SW 1271 (cell line): ENCODE measurements around the gene STK24.
A peak's percentile ranks its signal among the peaks of the same experiment; 100 is the strongest.

Experiments
- DNase-seq, 2 experiments: peaks; one replicate each; lab custom pipeline; 2025; lab: John Stamatoyannopoulos, UW

STK24 gene

DNA sequence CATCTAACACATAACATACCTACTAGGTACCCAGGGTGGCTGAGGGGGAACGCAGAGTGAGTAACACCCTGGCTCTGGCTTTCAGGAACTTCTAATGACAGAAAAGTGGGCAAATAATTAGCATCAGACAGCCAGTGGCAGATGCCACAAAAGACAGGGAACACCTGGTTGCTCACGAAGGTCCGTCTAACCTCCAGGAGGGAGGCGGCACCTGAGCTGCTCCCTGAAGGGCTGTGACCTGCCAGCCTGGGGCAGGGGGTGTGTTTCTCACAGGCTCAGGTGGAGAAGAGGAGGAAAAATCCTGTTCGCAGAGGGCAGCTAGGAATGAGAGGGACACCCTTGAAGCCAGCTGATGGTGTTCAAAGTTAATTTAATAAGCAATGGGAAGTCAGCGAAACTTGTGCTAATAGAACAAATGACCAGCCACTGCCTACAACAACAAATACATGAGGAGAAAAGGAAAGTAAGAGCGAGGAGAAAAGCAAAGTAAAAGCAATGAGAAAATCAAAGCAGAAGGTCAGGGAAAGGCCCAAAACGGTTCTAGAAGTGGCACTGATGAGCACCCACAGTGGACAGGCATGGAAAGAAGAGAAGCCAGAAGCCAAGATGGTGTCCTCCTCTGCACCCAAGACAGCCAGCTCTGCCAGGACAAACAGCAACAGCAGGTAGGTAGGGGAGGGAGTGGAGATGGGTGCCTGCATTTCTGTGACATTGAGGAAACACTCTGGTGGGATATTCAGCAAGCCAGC lies 87.3 kb downstream of the STK24 start:
- no peak for DNase-seq

DNA sequence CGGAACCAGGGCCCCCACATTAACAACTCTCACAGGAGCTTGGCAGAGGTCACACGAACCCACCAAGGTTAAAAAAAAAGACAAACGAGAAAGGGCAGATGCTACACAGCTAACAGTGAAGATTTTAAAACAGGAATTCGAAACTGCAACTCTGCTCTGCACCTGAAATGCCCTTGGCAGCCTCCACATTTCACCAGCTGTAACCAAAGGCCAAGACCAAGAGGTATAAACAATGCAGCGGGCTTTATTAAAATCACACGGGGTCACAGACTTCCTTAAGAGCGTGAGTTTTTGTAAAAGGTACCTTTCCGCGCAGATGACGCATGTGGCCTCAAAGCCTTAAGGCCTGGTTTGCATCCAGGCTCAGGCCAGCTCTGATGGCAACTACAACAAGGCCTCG lies 88.2 kb downstream of the STK24 start:
- no peak for DNase-seq

DNA sequence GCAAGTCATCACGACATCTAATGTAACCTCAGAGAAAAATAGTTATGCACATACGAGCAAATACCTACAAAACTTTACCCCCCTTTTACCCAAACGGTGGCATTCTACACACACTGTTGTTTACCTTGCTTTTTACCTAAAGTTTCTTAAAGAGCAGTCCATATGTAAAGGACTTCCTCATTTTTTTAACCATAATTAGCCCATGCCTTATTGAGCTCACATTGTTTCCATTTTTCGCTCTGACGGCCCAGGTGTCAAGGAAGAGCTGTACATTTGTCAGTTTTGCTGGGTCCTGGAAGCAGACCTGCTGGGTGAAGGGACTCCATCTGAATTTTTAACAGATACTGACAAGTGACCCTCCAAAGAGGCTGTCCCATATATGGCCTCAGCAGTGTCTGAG lies 89.4 kb downstream of the STK24 start:
- DNase-seq: no peak

DNA sequence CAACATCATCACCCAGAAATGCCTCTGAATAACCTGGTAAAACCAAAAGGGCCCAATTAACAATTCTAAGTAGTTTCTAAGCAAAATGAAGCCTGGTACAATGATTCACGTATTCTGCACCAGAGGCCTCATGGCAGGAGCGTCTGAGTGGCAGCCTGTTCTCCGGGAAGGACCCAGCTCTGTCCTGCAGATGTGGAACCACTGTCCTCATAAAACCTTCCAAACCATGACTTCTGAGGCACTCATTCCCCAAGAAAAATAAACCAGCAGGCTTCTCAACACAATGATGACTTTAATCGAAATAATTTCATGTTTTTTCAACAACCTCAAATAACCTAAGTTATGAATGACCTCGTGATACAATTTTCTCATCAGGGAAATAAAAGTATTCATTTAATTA lies 89.9 kb downstream of the STK24 start:
- DNase-seq: no peak

DNA sequence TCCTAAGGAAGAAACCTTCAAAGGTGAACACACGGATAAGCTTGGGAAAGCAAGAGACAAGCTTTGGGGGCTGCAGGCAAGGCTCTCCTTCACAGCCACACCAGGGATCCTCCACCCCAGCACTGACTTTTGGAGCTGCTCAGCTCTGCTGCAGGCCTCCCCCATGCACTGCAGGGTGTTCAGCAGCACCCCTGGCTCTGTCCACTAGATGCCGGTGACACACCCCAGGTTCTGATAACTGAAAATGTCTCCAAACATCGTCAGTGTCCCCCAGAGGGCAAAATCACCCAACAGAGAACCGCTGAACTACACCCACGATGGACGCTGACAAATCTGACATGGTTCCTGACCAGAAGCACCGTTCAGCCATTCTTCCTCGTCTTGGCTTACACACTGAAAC lies 90.5 kb downstream of the STK24 start:
- no peak for DNase-seq

DNA sequence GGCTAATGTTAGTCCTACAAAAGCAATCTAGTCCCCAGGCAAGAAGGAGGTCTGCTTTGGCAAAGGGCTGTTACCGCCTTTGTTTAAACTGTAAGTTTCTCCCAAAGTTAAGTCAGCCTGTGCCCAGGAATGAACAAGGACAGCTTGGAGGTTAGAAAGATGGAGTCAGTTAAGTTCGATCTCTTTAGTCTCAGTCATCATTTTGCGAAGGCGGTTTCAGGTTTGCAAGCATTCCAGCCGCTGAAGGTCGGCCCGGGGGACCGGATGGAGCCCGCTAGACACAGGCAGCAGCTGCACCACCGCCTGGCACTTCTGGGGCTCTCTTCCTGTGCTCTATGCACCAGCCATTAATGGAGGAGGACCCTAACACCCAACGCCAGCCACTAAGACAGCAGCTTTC lies 91.3 kb downstream of the STK24 start:
- DNase-seq: no peak

DNA sequence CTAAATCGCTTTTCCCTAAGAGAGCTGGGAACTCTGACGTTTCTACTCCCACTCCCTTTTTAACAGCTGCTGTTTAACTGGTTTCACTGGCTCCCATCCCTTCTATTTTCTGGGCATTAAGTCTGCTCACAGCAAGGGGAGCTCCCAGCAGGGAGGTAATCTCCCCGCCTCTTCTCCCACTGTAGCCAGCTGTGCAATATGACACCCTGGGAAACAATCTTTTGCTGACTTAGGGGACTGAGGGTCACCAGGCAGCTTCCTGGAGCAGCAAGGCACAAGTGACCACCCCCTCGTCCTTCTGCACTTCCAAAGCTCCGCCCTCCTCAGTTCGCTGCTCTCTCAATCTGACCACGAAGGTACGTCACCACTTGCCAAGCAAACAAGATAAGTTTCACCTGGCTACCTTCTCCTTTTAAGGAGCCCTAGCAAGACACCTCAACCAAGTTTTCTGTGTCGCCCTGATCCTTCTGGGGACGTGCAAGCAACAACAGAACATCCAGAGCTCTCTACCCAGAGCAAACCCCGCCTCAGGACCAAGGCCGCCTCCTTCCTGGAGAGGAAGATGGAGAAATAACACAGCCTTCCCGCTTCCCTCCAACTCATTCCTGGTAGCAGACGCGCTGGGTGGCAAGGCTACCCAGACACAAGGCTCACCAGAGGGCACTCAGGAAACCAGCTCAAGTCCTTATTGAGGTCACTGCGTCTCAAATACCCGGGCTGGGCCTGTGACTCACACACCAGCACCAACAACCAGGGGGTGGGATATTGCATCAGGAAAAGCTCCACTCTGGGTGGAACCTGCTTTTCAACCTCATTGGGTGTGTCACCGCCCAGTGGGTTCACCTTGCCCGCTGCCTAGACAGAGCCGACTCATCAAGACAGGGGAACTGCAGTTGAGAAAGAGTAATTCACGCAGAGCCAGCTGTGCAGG lies 92.4 kb downstream of the STK24 start:
- peak; percentile 97 to 99 for DNase-seq

DNA sequence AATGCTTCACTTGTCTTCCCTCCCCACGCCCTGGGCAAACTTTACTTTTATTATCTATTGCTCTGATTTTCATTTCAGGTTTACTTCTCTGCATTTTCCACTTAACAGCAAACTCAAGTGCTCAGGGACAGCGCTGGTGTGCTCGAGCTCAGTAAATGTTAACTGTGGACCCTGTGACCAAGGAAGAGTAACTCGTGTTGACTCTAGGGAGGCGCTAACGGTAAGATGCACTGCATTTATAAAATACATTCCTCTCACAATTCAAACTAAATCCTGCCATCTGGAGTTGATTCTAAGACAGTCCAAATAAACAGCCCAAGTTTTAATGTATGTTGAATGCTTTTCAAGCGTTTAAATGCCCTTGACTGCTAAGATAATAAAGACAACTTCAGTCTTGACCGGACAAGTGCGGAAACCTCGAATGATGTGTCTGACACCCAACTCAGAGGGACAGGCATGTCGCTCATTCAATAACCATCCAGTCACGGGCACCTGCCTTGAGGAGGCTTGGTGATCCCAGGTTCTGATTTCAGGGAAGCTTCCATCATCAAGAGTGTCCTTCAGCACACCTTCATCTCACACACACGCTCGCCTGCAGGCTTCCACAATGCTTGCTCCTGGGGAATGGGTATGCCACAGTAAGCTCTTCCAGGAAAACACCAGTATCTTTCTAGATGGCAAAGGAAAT lies 93.2 kb downstream of the STK24 start:
- DNase-seq: no peak

DNA sequence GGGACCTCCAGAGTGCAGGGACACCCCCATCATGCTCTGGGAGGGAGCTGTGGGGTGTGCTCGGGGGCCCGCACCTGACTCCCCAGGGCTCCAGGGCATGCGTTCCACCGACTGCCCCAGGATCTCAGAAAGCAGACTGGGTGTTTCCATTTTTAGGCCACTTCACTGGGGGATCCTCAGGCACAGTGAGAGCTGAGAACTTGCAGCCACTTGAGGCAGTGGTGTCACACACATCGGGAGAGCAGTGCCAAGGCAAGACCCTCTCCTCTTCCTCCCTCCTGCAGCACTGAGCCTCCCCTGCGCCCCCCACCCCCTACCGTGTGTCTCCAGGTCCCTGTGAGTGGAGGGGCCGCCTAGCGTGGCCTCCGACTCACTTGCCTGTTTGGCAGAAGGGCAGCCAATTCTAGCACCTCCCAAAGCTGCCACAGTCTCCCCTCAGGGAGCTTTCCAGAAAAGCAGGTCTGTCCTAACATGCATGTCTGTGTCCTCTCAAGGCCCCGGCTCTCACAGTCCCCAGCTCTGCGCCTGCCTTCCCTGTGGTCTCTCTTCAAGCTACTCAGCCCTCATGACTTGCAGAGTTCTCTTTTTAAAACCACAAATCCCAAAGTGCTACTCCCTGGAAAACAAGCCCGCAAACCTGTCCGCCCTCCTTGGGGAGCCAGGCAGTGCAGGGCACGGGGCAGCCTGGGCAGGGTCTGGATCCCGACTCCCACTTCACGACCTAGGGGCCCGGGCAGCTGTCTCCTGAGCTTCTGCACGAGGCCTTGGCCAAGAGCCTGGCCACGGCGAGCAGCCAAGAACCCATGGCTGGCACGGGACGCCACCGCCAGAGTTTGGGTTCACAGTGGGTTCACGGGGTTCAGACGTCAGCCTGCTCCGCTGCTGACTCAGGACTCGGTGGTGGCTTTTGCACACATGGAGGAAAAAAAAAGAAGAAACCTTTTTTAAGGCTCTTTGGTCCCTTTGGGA lies 94.1 kb downstream of the STK24 start:
- DNase-seq: no peak

DNA sequence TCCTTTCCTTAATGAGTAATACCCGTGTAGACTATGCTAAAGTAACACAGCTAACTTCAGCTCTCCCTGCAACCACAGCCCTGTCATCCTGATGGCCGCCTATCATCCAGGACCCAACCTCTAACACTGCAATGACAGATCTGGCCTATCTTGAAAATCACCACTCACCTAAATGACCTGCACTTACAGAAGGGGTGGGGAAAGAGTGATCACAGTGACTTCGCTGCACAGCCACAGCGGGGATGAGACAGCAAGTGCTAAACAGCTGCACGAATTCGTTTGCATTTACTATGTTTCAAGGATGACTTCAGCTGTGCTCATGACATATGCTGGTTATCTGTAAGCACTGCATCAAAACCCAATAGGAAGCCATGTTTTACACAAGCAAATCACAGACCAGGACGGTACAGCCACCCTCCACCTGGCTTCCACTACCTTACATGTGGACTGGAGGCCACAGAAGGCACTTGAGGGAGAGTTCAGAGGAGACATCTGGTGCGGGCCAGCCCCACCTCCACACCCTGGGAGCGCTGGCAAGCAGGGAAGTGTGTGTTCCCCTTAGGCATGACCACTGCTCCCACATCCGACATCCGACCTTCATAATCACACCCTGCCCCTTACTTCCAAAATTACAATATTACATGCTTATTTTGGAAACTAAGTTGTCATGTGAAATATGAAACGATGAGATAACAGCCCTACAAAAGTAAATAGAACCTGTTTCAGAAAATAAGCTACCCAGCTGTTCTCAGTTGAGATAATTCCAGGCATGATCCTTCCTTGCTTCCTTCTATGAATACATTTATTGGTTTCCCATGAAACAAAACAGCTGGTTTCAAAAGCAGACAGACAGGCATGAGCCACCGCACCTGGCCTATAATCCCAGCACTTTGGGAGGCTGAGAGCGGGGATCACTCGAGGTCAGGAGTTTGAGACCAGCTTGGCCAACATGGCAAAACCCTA lies 95.7 kb downstream of the STK24 start:
- DNase-seq: no peak

DNA sequence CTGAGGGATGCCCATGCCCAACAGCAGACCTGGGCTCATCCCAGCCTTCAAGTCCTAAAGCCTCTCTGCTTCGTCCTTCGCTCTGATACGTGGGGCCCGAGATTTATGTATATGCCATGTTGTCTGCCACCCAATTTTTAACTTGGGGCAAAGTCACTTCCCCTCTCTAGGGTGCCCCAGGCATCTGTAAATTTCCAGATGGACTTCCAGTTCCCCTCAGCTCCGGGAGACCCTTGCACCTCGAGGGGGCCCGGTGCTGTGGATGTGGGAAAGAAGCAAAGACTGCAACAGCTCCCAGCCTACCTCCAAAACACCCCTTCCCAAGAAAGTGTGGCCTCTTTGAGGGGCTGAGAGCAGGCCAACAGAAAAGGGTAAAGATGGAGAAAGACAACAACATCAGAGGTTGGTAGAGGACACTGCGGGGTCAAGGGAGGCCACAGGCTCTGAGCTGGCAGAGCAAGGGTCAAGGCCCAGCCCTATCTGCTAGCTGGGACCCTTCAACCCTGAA lies 97.4 kb downstream of the STK24 start:
- DNase-seq: no peak

DNA sequence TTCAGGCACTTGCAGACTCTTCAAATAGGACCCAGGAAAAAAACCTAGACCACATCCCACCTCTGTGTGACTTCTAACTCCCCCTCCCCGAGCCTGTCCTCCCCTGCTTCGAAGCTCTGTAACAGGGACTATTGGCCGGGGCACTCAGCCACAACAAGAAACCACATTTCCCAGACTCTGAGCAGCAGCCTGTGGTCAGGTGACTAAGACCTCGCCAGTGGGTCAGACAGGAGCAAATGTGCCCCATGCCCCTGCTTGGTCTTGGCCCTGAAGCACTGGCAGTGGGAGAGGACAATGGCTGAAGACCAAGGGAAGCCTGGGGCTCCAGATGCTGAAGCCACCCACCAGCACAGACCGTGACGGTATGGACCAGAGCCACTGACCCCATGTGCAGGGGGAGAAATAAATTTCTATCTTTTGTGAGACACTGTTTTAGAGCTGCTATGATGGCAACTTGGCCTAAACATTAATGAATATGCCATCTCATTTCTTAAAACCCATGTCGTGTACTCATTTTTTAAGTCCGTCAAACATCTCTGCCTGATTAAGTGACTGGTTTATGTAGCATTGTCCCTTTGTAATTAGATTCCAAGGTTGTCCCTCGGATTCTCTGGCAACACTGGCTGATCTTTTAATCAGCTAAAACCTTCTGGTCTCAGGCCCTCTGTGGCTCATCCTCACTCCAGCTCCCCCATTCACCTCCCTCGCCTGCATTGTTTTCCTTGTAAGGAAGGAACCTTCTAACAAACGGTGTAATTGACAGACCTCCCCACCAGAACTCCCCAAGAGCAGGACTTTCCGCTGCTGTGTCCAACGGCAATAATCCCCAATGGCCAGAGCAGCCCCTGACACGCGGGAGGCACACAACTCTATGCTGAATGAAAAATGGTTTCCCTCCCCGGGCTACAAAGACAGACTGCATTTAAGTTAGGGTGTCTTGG lies 98.4 kb downstream of the STK24 start:
- no peak for DNase-seq

DNA sequence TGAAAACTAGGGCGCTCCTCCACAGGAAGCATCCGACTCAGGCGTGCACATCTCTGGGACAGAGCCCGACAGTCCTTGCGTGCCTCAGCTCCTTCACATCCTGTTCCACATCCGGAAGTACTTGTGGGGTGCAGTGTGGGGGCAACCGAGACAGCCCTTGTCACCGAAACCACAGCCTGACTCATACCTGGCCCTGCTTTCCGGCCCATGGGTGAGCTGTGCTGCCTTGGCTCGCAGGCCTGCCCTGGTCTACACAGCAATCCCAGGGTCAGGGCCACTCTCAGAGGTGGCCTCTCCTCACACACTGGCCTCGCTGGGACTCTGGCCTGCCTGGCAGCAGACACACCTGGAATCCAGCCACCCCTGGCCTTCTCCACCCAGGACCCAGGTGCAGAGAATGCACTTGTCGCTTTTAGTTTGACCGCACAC lies 100.4 kb downstream of the STK24 start:
- peak; percentile 96 to 97 for DNase-seq

DNA sequence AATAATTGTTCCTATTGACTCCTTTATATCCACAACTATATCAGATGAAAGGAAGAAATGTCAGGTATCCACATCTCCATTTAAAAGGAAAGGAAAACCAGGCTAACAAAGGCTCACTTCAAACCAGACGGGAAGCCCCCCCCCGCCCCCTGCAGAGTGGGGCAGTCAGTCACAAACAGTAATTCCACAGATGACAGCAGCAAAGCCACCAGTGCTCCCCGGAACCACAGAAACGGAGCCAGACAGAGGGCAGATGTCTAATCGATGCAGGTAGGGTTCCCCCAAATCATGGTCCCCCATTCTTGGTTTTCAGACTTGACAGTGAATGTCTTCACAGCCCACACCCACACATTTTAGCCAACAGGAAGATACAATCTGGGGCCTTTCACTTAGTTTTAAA lies 100.8 kb downstream of the STK24 start:
- DNase-seq: peak in 1 of 2 experiments; percentile 68

DNA sequence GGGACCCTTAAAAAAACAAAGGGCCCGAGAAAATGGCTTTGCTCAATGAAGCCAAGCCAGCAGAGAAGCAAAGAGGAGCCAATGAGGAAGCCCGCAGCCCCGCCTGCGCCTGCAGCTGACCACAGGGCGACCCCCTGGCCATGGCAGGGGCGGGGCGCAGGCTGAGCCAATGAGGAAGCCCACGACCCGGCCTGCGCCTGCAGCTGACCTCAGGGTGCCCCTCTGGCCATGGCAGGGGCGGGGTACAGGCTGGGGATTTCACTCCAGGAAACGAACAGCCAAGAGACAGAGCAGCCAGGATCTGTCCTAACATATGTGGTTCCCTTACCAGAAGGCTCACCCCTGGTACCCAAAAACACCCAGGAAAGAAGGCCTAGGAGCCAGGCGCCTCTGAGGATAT lies 101.4 kb downstream of the STK24 start:
- peak in 1 of 2 experiments; percentile 38 for DNase-seq

DNA sequence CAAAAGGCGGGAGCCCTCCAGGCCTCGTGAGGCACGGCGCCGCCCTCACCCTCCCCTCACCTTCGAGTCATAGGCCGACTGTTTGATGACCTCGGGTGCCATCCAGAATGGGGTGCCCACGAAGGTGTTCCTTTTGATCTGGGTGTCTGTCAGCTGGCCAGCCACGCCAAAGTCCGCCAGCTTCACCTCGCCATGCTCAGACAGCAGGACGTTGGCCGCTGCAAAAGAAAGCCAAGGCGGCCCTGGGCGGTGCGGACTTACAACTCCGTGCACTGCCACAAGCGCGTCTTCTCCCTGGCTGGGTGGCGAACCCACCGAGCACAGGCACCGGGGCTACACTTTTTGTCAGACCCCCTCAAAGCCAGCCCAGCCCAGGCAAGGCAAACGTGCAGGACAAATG lies 102.1 kb downstream of the STK24 start:
- DNase-seq: no peak

DNA sequence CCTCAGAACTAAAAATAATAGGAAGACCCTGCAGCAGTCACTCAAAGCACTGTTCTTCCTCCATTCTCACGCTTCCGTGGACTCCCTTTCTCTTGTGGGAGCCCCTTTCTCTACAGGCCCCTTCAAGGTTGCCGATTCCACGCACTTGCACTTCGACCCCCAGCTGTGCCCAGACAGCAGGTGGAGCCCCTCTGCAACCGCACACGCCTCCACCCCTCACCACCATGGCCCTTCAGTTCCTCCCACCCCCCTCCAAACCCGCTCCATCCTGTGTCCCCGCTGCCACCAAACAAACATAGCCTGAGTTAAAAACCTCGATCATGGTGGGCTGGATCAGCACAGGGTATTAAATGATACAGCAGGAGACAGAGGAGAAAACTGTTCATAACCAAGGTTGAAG lies 102.6 kb downstream of the STK24 start:
- DNase-seq: no peak

DNA sequence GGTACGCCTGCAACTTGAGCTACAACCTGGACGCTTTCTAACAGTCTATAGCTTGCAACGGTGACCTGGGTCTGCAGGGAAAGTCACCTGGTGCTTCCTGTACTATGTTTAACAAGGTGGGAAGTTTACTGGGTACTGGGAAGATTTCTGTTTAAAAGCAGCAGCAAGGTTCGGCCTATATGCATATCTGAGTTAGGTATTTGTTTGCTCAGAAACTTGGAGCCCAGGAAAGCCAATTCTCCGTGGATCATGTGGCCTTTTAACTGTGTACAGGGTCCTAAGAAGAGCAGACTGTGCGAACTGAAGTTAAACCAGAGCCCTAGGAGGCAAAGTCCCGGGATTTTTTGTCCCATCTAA lies 103.1 kb downstream of the STK24 start:
- no peak for DNase-seq
